HepG2 (cell line): Measurements from ENCODE around the gene MARCHF6. TPM values are rescaled to one million over a fixed set of nuclear protein-coding genes. Genes with fewer than 3 reads are reported as not detected.

Source experiments
- ATF2 ChIP-seq: sonication (generic); formaldehyde crosslinking; IDR thresholded peaks from 2 replicates; pipeline ENCODE4 v1.4.0; 2020; ENCODE audit warnings: missing genetic modification reagents
- ATF7-NPFF ChIP-seq: sonication (generic); formaldehyde crosslinking; IDR thresholded peaks from 2 replicates; pipeline ENCODE4 v1.8.1; 2023; ENCODE audit warnings: mild to moderate bottlenecking, low read depth, missing genetic modification reagents, moderate library complexity
- BHLHE40 ChIP-seq: IDR thresholded peaks from 2 replicates; pipeline ENCODE4 v1.6.1; 2011; ENCODE audit warnings: low read length, improper control_type of control experiment
- GLMP ChIP-seq: sonication (generic); formaldehyde crosslinking; IDR thresholded peaks from 2 replicates; pipeline ENCODE4 v1.9.0; 2021; ENCODE audit warnings: missing genetic modification reagents, mild to moderate bottlenecking, borderline replicate concordance
- KIAA2018 ChIP-seq: sonication (generic); formaldehyde crosslinking; IDR thresholded peaks from 2 replicates; pipeline ENCODE4 v1.5.0; 2020; ENCODE audit warnings: mild to moderate bottlenecking, missing genetic modification reagents, borderline replicate concordance
- NPAS2 ChIP-seq: sonication (generic); formaldehyde crosslinking; IDR thresholded peaks from 2 replicates; pipeline ENCODE4 v1.8.0; 2022; ENCODE audit warnings: mild to moderate bottlenecking, missing genetic modification reagents, borderline replicate concordance
- POGZ ChIP-seq: sonication (generic); formaldehyde crosslinking; IDR thresholded peaks from 2 replicates; pipeline ENCODE4 v1.4.0; 2020; ENCODE audit warnings: mild to moderate bottlenecking, missing genetic modification reagents
- SETDB1 ChIP-seq: sonication (generic); formaldehyde crosslinking; IDR thresholded peaks from 2 replicates; pipeline ENCODE4 v1.5.1; 2020; ENCODE audit warnings: missing genetic modification reagents, mild to moderate bottlenecking, borderline replicate concordance
- TFAP4 ChIP-seq: sonication (generic); IDR thresholded peaks from 2 replicates; pipeline ENCODE4 v1.6.1; 2016; ENCODE audit warnings: low read depth, borderline replicate concordance
- YEATS4 ChIP-seq: sonication (generic); formaldehyde crosslinking; IDR thresholded peaks from 2 replicates; pipeline ENCODE4 v1.4.0; 2020; ENCODE audit warnings: missing genetic modification reagents, borderline replicate concordance
- ZFP37 ChIP-seq: sonication (generic); formaldehyde crosslinking; IDR thresholded peaks from 2 replicates; pipeline ENCODE4 v1.4.0; 2020; ENCODE audit warnings: missing genetic modification reagents, borderline replicate concordance
- ZNF335 ChIP-seq: sonication (generic); formaldehyde crosslinking; IDR thresholded peaks from 2 replicates; pipeline ENCODE4 v1.4.0; 2020; ENCODE audit warnings: missing genetic modification reagents
- ZNF839 ChIP-seq: sonication (generic); formaldehyde crosslinking; IDR thresholded peaks from 2 replicates; pipeline ENCODE4 v1.4.0; 2020; ENCODE audit warnings: missing genetic modification reagents, mild to moderate bottlenecking, borderline replicate concordance
- ZSCAN25 ChIP-seq: sonication (generic); formaldehyde crosslinking; IDR thresholded peaks from 2 replicates; pipeline ENCODE4 v1.8.0; 2022; ENCODE audit warnings: mild to moderate bottlenecking, missing genetic modification reagents
- polyA plus RNA-seq, 8 experiments: library from polyadenylated mRNA; depleted of rRNA in 3 of 8; stranded (reverse) in 7 of 8; unstranded in 1 of 8; fragments of >200 nt; fragmentation: Illumina TruSeq in 4 of 8; extraction: Trizol in 4 of 8; gene quantifications; 2 replicates each; pipeline versions ENCODE4 v1.2.1 to v1.2.3, GENCODE V29; 2011 to 2016; ENCODE audit warnings: low read depth in 4 of 8, missing spikeins in 1 of 8, mixed read lengths in 1 of 8; ENCODE audit not compliant: insufficient read depth in 1 of 8
- total RNA-seq, 5 experiments: library from RNA; depleted of rRNA; stranded (reverse); fragments of >200 nt; fragmentation: Illumina TruSeq; extraction: Trizol; gene quantifications; 2 replicates each; pipeline ENCODE4 v1.2.3, GENCODE V29; 2016; ENCODE audit warnings: low read depth in 1 of 5

Gene MARCHF6
- total and polyA plus RNA-seq, 2 of the 13 experiments (the other 11 are each of a cell fraction or from before 2014, with no cell fraction given) = 48.6 to 107 TPM

- no peak for TF ChIP-seq GLMP (CRISPR knock-in tag)
- 0 out of 2 replicates have a peak, but pooled peaks have one; percentile 22 for TF ChIP-seq ATF2
- TF ChIP-seq ZSCAN25 (CRISPR knock-in tag) = 0 out of 2 replicates have a peak, but pooled peaks have one; percentile 25
- 0 out of 2 replicates have a peak, but pooled peaks have one; percentile 25 for TF ChIP-seq YEATS4
- TF ChIP-seq ZNF839 (CRISPR knock-in tag) = no peak
- TF ChIP-seq NPAS2 (CRISPR knock-in tag) = no peak
- no peak for TF ChIP-seq BHLHE40
- 0 out of 2 replicates have a peak, but pooled peaks have one; percentile 14 for TF ChIP-seq POGZ (CRISPR knock-in tag)
- TF ChIP-seq KIAA2018 (CRISPR knock-in tag) = no peak
- no peak for TF ChIP-seq SETDB1 (CRISPR knock-in tag)
- no peak for TF ChIP-seq ATF7-NPFF (CRISPR knock-in tag)
- no peak for TF ChIP-seq ZFP37 (CRISPR knock-in tag)
- TF ChIP-seq TFAP4 = peak; percentile 99
- TF ChIP-seq ZNF335 (CRISPR knock-in tag) = 0 out of 2 replicates have a peak, but pooled peaks have one; percentile 35
Observed at GRCh38 chr5:10331341-10331796, 22.1 kb upstream of the MARCHF6 start (continued).
